Endothelial cell (in vitro differentiated cells): ENCODE measurements around the gene SH3D21. TPM values are rescaled to one million over a fixed set of nuclear protein-coding genes. Genes with fewer than 3 reads are reported as not detected.
A peak's percentile ranks its signal among the peaks of the same experiment; 100 is the strongest.

Experiments
- DNase-seq: peaks from one replicate; pipeline ENCODE4 v3.0.0; 2021; ENCODE audit warnings: low spot score
- H3K27ac Mint-ChIP-seq: one replicate; pipeline ENCODE4 v1.8.0; 2021; ENCODE audit warnings: mixed read lengths, inconsistent platforms; ENCODE audit not compliant: unreplicated experiment
- H3K27me3 Mint-ChIP-seq: one replicate; pipeline ENCODE4 v1.8.0; 2021; ENCODE audit warnings: mild to moderate bottlenecking, moderate library complexity, mixed read lengths, inconsistent platforms; ENCODE audit not compliant: unreplicated experiment
- H3K36me3 Mint-ChIP-seq: one replicate; pipeline ENCODE4 v1.8.0; 2021; ENCODE audit warnings: mild to moderate bottlenecking, low read depth, mixed read lengths, inconsistent platforms; ENCODE audit not compliant: unreplicated experiment
- H3K4me1 Mint-ChIP-seq: one replicate; pipeline ENCODE4 v1.8.0; 2021; ENCODE audit warnings: mild to moderate bottlenecking, mixed read lengths, inconsistent platforms; ENCODE audit not compliant: unreplicated experiment
- H3K4me3 Mint-ChIP-seq: one replicate; pipeline ENCODE4 v1.8.0; 2021; ENCODE audit warnings: mild to moderate bottlenecking, mixed read lengths, inconsistent platforms; ENCODE audit not compliant: unreplicated experiment
- H3K9me3 Mint-ChIP-seq: one replicate; pipeline ENCODE4 v1.8.0; 2021; ENCODE audit warnings: mixed read lengths, inconsistent platforms; ENCODE audit not compliant: unreplicated experiment
- CTCF ChIP-seq: fragments of 200-600 bp; sonication (generic); IDR thresholded peaks from one replicate; pipeline ENCODE4 v1.5.0; 2021; ENCODE audit warnings: antibody characterized with exemption; ENCODE audit not compliant: unreplicated experiment
- total RNA-seq: library from RNA; stranded (reverse); fragmentation: NEBNext Ultra II Directional; extraction: Animal tissue kit (Norgen Biotek cat#: 25700); gene quantifications from one replicate; pipeline ENCODE4 v1.2.1, GENCODE V29; 2021; ENCODE audit not compliant: unreplicated experiment

The SH3D21 gene
- total RNA-seq, 1 donor from 2014 or later, result 4.8 TPM

DNA sequence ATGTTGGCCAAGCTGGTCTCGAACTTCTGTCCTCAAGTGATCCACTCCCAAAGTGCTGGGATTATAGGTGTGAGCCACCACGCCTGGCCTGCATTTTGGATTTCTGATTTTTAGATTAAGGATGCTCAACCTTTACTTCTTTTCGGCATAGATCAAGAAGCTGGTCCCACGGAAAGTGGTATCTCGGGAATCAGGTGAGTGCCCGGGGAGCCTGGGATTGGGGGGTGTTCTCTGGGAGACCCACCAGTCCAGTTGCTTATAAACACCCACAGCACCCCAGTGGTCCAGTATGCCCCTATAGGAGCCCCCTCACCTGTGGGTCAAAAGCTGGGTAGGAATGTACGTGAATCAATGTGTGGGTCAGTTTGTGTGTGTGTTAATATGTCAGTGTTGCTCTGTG lies 3.2 kb downstream of the SH3D21 start:
- no peak for DNase-seq
- H3K27ac Mint-ChIP-seq, result no peak overlapping the region
- H3K4me1 Mint-ChIP-seq, result peaks cover 12% of the 10 kb centered on the region
- TF ChIP-seq CTCF, result no peak
- H3K9me3 Mint-ChIP-seq, result no peaks in the 10 kb centered on the region
- H3K27me3 Mint-ChIP-seq, result peaks cover 5% of the 10 kb centered on the region
- H3K4me3 Mint-ChIP-seq, result peak overlapping the region; percentile 14
- peaks cover 12% of the 10 kb centered on the region for H3K36me3 Mint-ChIP-seq

GRCh38 chr1:36320291-36320761 lies 14.2 kb downstream of the SH3D21 start:
- H3K36me3 Mint-ChIP-seq, result peaks cover 19% of the 10 kb centered on the region
- H3K4me1 Mint-ChIP-seq, result peaks cover 16% of the 10 kb centered on the region
- peak overlapping the region; percentile 87 for H3K4me3 Mint-ChIP-seq
- H3K27ac Mint-ChIP-seq, result peak overlapping the region; percentile 70
- H3K9me3 Mint-ChIP-seq, result no peaks in the 10 kb centered on the region
- H3K27me3 Mint-ChIP-seq, result peaks cover 9% of the 10 kb centered on the region
- no peak for TF ChIP-seq CTCF
- no peak for DNase-seq

- peaks cover 7% of the 10 kb centered on the region for H3K27me3 Mint-ChIP-seq
- no peak for DNase-seq
- no peaks in the 10 kb centered on the region for H3K9me3 Mint-ChIP-seq
- peak overlapping the region; percentile 87 for H3K4me3 Mint-ChIP-seq
- H3K4me1 Mint-ChIP-seq, result peaks cover 16% of the 10 kb centered on the region
- H3K27ac Mint-ChIP-seq, result peak overlapping the region; percentile 70
- H3K36me3 Mint-ChIP-seq, result peaks cover 19% of the 10 kb centered on the region
- no peak for TF ChIP-seq CTCF
Measured at GRCh38 chr1:36320767-36321118, 14.6 kb downstream of the SH3D21 start.

DNA sequence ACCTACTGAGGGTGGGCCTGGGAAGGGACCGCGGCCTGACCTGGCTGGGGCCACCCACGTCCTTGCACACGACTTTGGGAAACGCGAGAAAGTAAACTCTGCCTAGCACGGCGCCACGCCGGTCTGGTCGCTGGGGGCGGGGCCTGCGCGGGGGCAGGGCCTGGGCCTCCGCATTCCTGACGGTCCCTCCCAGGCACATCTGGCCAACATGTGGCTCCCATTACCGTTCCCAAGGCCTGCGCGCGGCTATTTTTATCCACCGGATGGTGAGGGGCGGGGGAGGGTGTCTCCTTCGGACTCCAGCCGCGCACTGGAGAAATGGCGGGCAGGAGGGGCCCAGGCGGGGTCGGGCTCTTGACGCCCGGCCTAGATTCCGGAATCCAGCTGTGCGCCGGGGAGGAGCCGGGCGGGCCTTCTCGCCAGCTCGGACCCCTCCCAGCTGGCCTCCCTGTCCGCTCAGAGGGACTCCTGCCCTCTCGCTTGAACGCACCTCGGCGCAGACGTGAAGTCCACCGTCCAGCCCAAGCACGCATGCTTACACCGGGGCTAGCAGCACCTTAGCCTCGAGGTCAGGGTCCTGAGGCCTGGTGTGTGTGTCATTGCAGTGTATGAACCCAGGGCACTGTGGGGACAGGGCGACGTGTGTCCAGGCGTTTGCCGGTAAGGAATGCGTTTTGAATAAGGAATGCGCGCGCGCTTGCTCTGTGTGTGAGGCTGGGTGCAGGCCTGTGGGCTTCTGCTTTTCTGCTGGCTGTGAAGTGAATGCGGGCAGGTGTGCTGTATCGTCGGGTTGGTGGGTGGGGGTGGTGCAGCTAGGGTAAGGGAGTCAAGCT lies 15.2 kb downstream of the SH3D21 start:
- peaks cover 9% of the 10 kb centered on the region for H3K27me3 Mint-ChIP-seq
- DNase-seq, result peak; percentile 47
- TF ChIP-seq CTCF, result no peak
- peak overlapping the region; percentile 79 for H3K4me3 Mint-ChIP-seq
- H3K9me3 Mint-ChIP-seq, result no peaks in the 10 kb centered on the region
- H3K27ac Mint-ChIP-seq, result no peak overlapping the region
- H3K4me1 Mint-ChIP-seq, result peaks cover 16% of the 10 kb centered on the region
- peaks cover 19% of the 10 kb centered on the region for H3K36me3 Mint-ChIP-seq
